NCI-H1105 (cell line): ENCODE data around the gene LGI2.
A peak's percentile ranks its signal among the peaks of the same experiment; 100 is the strongest.

ENCODE experiments used
- DNase-seq: peaks from one replicate; lab custom pipeline; 2025; lab: John Stamatoyannopoulos, UW

Gene LGI2

GRCh38 chr4:24993551-24994080 is 37.1 kb downstream of the LGI2 start:
- no peak for DNase-seq

GRCh38 chr4:24992968-24993367 is 37.8 kb downstream of the LGI2 start:
- no peak for DNase-seq

- no peak for DNase-seq
These were observed 39.7 kb downstream of the LGI2 start for GRCh38 chr4:24991015-24991414.

GRCh38 chr4:24989327-24989726 is 41.4 kb downstream of the LGI2 start:
- no peak for DNase-seq

GRCh38 chr4:24988776-24989175 is 42.0 kb downstream of the LGI2 start:
- no peak for DNase-seq

- DNase-seq: no peak
These were observed 45.9 kb downstream of the LGI2 start for GRCh38 chr4:24984602-24985532.

GRCh38 chr4:24980740-24981139 is 50.0 kb downstream of the LGI2 start:
- no peak for DNase-seq

- peak; percentile 15 for DNase-seq
These were observed 50.6 kb downstream of the LGI2 start for GRCh38 chr4:24980064-24980690.

GRCh38 chr4:24979554-24979953 is 51.2 kb downstream of the LGI2 start:
- no peak for DNase-seq

- DNase-seq: no peak
These were observed 52.3 kb downstream of the LGI2 start for GRCh38 chr4:24978291-24979075.

- no peak for DNase-seq
These were observed 55.2 kb downstream of the LGI2 start for GRCh38 chr4:24975510-24975909.

- DNase-seq: no peak
These were observed 56.8 kb downstream of the LGI2 start for GRCh38 chr4:24973747-24974601.

- DNase-seq: no peak
These were observed 57.4 kb downstream of the LGI2 start for GRCh38 chr4:24973404-24973746.

- no peak for DNase-seq
These were observed 59.6 kb downstream of the LGI2 start for GRCh38 chr4:24971192-24971591.

GRCh38 chr4:24970635-24971034 is 60.1 kb downstream of the LGI2 start:
- no peak for DNase-seq

GRCh38 chr4:24970191-24970590 is 60.6 kb downstream of the LGI2 start:
- DNase-seq: no peak

- no peak for DNase-seq
These were observed 61.3 kb downstream of the LGI2 start for GRCh38 chr4:24969486-24969885.

GRCh38 chr4:24968992-24969391 is 61.8 kb downstream of the LGI2 start:
- no peak for DNase-seq

GRCh38 chr4:24968278-24968677 is 62.5 kb downstream of the LGI2 start:
- DNase-seq: no peak

- no peak for DNase-seq
These were observed 63.4 kb downstream of the LGI2 start for GRCh38 chr4:24967346-24967745.

- DNase-seq: no peak
These were observed 64.7 kb downstream of the LGI2 start for GRCh38 chr4:24966076-24966475.

- DNase-seq: no peak
These were observed 65.1 kb downstream of the LGI2 start for GRCh38 chr4:24965627-24966026.
